GM21515 (cell line): ENCODE measurements around the gene SLC22A12.

Experiments
- ATAC-seq: cut with Tn5 transposase; IDR thresholded peaks from one replicate; pipeline ENCODE4 v1.9.1; 2021; ENCODE audit not compliant: unreplicated experiment

The SLC22A12 gene

GRCh38 chr11:64643256-64643881 is 52.3 kb downstream of the SLC22A12 start:
- ATAC-seq: no peak

GRCh38 chr11:64643920-64644646 is 53.1 kb downstream of the SLC22A12 start:
- ATAC-seq: no peak

- no peak for ATAC-seq
These were observed 53.7 kb downstream of the SLC22A12 start for GRCh38 chr11:64644647-64645275.

- ATAC-seq: no peak
These were observed 56.2 kb downstream of the SLC22A12 start for GRCh38 chr11:64647019-64647779.

GRCh38 chr11:64648551-64648950 is 57.5 kb downstream of the SLC22A12 start:
- ATAC-seq: no peak

- ATAC-seq: no peak
These were observed 58.3 kb downstream of the SLC22A12 start for GRCh38 chr11:64649291-64649697.

- ATAC-seq: no peak
These were observed 60.0 kb downstream of the SLC22A12 start for GRCh38 chr11:64650923-64651523.
